ENCODE measurements around the gene S100A11. TPM values are rescaled to one million over a fixed set of nuclear protein-coding genes. Genes with fewer than 3 reads are reported as not detected.

Gene S100A11
- total RNA-seq, 1 donor from 2014 or later = 947 TPM

- DNase-seq (ENCODE audit: low read depth) = no peak
- no peak overlapping the region for H3K4me3 ChIP-seq (ENCODE audit: low read depth, low read length)
- TF ChIP-seq CTCF (conservative IDR thresholded peaks at IDR 0.05; ENCODE audit: low read depth, low read length) = peak; percentile 60
These were observed 18.3 kb downstream of the S100A11 start for GRCh38 chr1:152018537-152018936.

- no peak for DNase-seq (ENCODE audit: low read depth)
- TF ChIP-seq CTCF (conservative IDR thresholded peaks at IDR 0.05; ENCODE audit: low read depth, low read length) = no peak
- H3K4me3 ChIP-seq (ENCODE audit: low read depth, low read length) = no peak overlapping the region
These were observed 21.0 kb downstream of the S100A11 start for GRCh38 chr1:152015766-152016165.

- TF ChIP-seq CTCF (conservative IDR thresholded peaks at IDR 0.05; ENCODE audit: low read depth, low read length) = no peak
- DNase-seq (ENCODE audit: low read depth) = no peak
- no peak overlapping the region for H3K4me3 ChIP-seq (ENCODE audit: low read depth, low read length)
These were observed 21.9 kb downstream of the S100A11 start for GRCh38 chr1:152014943-152015342.

- DNase-seq (ENCODE audit: low read depth) = no peak
- no peak overlapping the region for H3K4me3 ChIP-seq (ENCODE audit: low read depth, low read length)
- TF ChIP-seq CTCF (conservative IDR thresholded peaks at IDR 0.05; ENCODE audit: low read depth, low read length) = peak; percentile 85
These were observed 23.1 kb downstream of the S100A11 start for GRCh38 chr1:152013664-152014237.

GRCh38 chr1:152009691-152010090 lies 27.1 kb downstream of the S100A11 start:
- no peak for TF ChIP-seq CTCF (conservative IDR thresholded peaks at IDR 0.05; ENCODE audit: low read depth, low read length)
- H3K4me3 ChIP-seq (ENCODE audit: low read depth, low read length) = no peak overlapping the region
- no peak for DNase-seq (ENCODE audit: low read depth)

GRCh38 chr1:152007047-152007446 lies 29.8 kb downstream of the S100A11 start:
- H3K4me3 ChIP-seq (ENCODE audit: low read depth, low read length) = no peak overlapping the region
- no peak for TF ChIP-seq CTCF (conservative IDR thresholded peaks at IDR 0.05; ENCODE audit: low read depth, low read length)
- no peak for DNase-seq (ENCODE audit: low read depth)

- no peak for DNase-seq (ENCODE audit: low read depth)
- no peak for TF ChIP-seq CTCF (conservative IDR thresholded peaks at IDR 0.05; ENCODE audit: low read depth, low read length)
- no peak overlapping the region for H3K4me3 ChIP-seq (ENCODE audit: low read depth, low read length)
These were observed 31.4 kb downstream of the S100A11 start for GRCh38 chr1:152005360-152005912.
